Raji (cell line): ENCODE measurements around the gene FILIP1.

Source experiments
- POLR2A ChIP-seq: IDR thresholded peaks from 2 replicates; pipeline ENCODE4 v1.6.1; 2011; ENCODE audit warnings: low read depth, low read length, control low read depth; ENCODE audit not compliant: insufficient read depth

FILIP1 gene

DNA sequence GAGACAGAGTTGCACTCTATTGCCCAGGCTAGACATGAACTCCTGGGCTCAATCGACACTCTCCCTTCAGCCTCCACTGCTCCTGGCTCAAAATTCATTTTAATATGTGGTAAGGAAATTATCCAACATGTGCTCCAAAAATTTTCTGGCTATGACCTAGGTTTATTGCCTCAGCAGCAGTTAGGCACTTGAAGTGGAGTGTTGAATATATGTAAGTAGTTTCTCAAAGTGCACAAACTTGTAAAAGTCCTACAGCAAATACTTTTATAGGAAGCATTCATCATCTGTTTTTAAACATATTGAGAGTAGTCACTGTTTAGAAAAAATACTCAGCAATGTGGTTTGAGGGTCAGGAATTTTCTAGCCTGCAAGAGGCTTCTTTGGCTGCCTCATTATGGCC, 13.2 kb downstream of the FILIP1 start:
- TF ChIP-seq POLR2A = no peak

DNA sequence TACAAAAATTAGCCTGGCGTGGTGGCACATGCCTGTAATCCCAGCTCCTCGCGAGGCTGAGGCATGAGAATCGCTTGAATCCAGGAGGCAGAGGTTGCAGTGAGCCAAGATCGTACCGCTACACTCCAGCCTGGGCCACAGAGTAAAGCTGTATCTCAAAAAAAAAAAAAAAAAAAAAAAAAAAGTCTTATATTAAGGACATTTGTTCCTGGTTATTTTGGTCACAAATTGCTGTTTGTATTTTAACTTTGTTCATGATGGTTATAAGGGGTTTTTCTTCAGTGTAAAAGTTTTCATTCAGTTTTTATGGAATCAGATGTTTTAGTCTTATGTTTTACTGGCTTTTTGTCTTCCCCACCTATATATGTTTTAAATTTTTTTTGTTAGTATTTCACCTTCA, 13.9 kb downstream of the FILIP1 start:
- TF ChIP-seq POLR2A = no peak

DNA sequence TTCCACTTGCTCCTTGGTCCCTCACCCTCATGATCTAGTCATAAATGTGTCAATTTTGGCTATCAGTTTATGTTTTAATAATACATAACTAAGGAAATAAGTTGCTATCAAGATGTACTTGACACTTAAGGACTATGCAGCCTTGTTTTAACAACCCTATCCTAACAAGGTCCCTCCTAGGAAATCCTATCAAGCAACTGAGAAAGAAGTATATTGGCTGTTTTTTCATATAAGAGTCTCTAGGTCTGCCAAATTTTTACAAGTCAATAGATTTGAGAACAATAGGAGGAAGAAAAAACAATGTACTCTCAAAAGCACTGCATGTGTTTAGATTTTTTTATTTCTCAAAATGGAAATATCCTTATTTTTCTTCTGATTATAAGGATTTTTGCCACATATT, 14.7 kb downstream of the FILIP1 start:
- TF ChIP-seq POLR2A = no peak

DNA sequence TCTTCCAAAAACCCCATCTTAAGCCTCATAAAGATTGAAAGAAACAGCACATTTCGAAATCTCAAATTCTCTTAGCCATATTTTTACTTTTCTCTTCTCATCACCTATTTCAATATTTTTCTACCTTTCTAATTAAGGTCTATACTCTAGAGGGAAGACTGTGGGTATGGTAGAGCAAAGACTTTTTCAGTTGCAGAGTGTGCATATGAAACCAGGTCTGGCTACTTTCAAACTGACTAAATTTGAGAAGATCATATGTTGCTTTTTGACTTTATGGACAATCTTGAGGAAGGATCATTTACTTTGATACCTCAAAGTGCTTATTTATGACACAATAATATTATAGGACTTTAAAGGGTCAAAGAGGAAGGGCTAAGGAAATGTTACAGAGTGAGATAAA, 20.7 kb downstream of the FILIP1 start:
- TF ChIP-seq POLR2A = no peak

DNA sequence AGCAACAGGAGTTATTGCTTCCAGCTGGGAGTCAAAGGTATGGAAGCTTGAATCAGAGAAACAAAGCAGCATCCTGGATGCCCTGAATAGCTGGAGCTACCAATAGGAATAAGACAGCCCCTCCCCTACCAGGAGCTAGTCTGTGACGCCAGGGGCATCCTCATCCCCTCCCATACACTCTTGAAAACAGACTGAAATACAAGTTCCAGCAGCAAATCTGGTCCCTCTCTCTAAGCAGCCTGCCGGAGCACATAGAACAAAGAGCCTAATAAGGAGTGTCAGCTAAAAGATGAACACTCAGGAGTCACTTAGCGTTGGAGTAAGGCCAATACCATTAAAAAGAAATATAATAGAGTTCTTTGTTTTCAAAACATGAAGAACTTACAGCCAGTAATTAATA, 25.6 kb downstream of the FILIP1 start:
- no peak for TF ChIP-seq POLR2A

DNA sequence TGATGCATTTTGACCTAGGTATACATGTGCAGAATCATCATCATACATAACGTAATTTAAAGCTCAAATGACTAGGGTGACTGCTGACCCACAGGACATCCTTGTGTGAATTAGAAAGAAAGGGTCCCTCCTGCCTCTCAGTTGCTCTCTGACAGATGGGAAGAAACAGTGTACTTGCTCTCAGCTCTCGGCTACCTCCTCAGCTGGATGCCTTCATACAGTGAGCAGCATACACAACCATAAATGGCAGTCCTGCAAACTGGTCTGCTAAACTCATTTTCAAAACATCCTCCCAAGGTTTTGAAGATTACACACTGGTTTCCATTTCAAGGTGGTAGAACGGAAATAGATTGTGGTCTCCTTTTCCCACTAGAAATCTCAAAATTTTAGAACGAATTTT, 26.3 kb downstream of the FILIP1 start:
- no peak for TF ChIP-seq POLR2A

DNA sequence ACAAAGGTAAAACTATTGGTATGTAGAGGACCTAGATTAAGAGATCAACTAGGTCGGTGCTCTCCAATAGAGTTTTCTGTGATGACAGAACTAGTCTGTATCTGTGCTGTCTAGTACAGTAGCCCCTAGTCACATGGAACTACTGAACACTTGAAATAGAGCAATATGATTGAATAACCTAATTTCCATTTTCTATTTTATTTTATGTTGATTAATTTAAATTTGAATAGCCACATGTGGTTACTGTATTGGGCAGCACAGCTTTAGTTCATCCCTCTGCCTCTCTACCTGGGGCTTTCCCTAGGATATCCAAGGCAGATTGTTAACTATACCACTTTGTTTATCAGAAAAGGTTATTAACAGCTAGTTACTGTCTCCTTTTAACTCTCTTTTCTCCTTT, 27.0 kb downstream of the FILIP1 start:
- TF ChIP-seq POLR2A = no peak

DNA sequence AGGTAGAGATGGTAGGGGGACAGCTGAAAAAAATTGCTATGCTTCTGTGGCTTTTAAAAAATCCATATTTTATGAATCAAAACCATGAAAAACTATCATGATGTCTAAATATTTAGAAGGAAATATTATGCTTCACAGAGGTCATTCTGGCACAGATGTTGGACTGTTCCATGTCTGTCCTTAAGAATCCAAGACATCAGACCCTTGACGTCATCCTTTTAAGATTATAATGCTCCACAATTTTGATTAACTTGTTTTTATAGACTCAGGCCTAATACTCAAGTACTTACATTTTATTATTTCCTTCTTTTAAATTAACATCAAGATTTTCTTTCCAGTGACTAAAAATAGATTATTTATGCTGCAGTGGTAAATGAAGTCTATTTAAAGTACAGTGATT, 29.7 kb downstream of the FILIP1 start:
- no peak for TF ChIP-seq POLR2A

DNA sequence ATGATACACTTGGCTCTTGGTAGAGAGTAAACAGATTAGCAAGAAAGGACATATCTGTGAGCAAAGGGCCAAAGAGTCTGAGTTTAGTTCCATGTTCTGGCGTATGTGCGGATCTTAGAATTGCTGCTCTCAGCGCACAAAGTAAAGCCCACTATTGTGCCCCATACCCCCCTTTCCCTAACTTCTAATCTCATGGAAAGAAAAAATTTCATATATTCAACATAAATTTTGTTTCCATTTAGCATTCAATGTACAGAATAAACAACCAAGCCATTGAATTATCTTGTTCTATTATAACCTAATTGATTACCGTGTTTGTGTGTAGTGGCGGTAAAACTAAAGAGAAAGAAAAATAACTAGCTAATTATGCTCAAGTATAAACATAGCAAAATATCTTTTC, 30.5 kb downstream of the FILIP1 start:
- no peak for TF ChIP-seq POLR2A

DNA sequence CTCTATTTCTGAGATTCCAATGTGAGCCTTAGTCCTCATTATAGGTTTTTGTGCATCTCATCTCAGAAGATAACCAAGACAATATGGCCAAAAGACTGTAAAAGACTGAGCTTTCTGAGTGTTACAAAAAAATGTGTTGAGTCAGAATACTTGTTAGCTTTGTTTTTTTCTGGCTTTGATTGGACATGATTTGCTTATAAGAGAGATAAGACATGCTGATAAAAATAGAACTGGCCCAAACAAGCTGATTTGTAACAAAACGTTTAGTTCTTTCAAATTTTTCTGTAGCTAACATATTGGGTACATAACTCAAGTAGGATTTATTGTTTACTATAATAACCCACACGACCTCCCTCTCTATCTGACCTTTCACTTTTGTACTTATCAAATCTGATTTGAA, 32.9 kb downstream of the FILIP1 start:
- TF ChIP-seq POLR2A = no peak

DNA sequence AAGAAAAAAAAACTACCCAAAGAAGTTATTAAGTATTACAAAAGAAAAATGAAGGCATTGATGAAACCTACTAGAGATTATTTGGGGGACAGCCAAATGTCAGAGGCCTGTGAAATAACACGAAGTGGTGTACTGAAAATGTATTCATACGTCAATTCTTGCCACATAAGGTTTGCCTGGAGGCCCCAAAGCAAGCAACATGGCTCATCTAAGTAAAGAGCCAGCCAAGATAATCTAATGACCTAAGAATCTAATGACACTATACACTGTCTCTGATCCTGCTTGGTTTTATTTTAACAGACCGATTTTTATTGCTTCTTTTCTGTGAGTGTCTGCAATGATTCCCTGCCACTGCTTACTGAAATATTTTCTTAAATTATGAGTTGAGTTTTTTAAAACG, 34.7 kb downstream of the FILIP1 start:
- TF ChIP-seq POLR2A = no peak

DNA sequence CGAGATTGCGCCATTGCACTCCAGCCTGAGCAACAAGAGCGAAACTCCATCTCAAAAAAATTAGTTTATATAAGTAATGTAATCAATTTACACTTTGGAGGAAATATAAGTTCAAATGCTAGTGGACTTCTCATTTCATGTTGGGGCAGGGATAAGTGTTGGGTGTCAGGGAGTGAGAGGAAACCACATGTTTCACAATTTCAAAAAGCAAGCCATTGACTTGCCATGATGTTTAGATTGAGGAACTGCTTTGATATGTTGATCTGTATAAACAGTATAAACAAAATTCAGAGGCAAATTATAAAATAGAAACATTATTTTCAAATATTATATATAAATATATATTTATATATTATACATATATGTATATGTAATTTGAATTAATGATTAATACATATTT, 42.7 kb downstream of the FILIP1 start:
- no peak for TF ChIP-seq POLR2A

DNA sequence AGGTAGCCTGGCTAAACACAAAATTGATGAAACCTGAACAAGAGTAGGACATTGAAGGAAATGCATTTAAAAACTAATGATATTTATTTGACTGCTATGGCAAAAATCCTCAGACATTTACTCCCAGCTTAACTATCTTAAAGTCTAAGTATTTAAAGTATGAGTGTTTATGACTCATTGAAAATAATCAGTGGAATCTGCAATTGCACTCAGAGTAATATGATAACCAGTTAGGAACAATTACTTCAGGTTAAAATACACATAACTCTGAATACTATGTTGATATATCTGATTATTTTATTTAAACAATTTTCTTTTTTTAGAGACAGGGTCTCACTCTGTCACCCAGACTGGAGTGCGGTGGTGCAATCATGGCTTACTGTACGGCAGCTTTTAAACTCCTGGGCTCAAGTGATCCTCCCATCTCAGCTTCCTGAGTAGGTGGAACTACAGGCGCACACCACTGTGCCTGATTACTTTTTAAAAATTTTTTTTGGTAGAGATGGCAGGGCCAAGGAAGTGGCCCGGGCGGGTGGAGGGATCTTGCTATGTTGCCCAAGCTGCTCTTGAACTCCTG, 43.9 kb downstream of the FILIP1 start:
- no peak for TF ChIP-seq POLR2A

DNA sequence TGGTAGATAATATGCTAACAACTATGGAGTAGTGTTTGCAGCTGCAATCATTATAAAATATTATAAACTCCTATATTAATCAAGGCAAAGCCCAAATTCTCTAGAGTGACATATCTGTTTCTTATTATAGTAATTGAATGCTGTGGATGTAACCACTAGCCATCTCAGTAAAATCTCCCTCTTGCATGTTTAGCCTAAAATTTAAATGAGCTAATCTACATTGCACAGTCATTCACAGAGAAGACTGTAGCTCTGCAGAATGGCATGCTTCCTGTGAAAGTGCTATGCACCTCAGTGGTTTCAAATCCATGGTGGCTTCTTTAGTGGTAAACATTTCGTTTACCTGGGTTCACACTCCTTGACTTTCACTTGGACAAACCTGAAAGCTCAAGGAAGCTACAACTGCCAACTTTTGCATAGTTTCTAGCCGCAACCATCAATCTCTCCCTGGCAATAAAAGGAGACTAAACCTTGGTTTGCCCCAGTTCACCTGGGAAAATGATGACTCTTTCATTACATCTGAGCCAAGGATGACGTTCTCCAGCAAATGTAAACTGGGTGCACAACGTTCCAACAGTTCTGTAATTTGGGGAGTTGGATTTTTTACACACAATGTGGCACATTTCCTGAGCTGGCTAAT, 47.2 kb downstream of the FILIP1 start:
- TF ChIP-seq POLR2A = no peak

DNA sequence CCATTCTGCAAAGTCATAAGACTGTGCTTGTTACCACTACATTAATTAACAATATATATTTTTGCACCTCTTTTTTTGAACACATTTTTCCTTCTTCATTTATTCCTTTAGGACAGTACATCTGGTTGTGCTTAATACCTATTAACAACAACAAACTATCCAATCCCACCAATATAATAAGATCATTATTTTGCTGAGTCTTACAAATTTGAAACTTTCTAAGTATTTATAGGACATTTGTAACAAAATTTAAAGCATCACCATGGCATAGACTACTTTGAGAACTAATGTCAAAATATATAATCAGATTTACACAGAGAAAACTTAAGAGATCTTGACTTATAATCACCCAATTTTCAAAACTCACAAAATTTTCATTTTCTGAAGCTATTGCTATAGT, 47.9 kb downstream of the FILIP1 start:
- no peak for TF ChIP-seq POLR2A

DNA sequence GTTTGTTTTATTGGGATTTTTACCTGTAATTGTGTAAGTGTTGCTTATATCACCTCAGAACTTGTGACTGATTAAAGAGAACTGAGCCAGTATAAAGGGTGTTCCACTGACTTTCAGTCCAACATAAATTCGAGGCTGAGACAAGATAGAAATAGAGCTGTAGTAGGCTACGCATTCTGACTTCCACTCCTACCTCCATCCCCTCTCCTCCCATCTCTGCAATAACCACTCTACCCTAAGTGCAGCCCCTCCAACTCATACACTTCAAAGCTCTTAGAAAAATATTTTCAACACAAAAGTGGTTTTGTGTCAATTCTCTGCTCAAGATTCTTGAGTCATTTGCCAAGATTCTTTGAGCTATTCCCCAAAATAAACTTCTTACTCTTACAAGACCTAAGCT, 48.7 kb downstream of the FILIP1 start:
- no peak for TF ChIP-seq POLR2A

DNA sequence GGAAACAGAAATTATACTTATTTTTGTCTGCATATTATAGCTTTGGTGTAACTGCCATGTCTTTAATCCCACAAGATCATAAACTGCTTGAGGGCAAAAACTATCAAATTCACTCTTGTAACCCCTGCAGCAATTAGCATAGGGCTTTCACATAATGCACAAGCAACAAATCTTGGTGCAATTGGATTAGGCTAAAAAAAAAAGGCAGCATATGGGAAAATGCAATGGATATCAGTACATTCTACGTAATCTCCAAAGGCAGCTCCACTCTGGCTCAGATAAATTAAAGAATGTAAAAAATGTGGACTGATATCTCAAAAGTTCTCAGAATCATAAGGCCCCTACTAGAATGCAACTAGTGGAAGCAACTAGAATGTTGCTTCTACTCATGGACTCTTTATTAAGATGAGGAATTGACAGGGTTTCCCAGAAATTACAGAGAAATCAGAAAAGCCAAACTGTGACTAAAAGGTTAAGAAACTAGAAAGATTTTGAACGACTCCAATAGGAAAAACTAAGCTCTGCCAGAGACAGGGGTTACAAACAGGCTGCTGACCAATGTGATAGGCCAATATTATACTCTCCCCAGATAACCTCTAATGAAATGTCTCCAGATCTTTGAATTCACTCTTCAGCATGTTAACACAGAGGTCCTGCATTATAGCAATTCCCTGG, 55.0 kb downstream of the FILIP1 start:
- no peak for TF ChIP-seq POLR2A
